GM18951 (cell line): ENCODE data around the gene GANC.

Experiments used
- POLR2A ChIP-seq: IDR thresholded peaks from 4 replicates; pipeline ENCODE4 v1.6.1; 2011; ENCODE audit warnings: mild to moderate bottlenecking; ENCODE audit not compliant: insufficient read length, insufficient read depth; ENCODE audit errors: extremely low read depth
- in situ Hi-C: fragments of 300-500 bp; cut with MboI; formaldehyde crosslinking; loops from one replicate; pipeline ENCODE4 v1.12.0; 2022; ENCODE audit warnings: low sequenced_read_pairs, mixed read lengths, inconsistent platforms; ENCODE audit not compliant: unreplicated experiment

The GANC gene

GRCh38 chr15:42343596-42344232 is 70.7 kb downstream of the GANC start:
- TF ChIP-seq POLR2A = no peak
- in situ Hi-C loops = no loop called here

GRCh38 chr15:42344763-42345162 is 71.8 kb downstream of the GANC start:
- in situ Hi-C loops = no loop called here
- no peak for TF ChIP-seq POLR2A

- in situ Hi-C loops = no loop called here
- TF ChIP-seq POLR2A = no peak
Measured at GRCh38 chr15:42345504-42345903, 72.5 kb downstream of the GANC start.

- in situ Hi-C loops = no loop called here
- TF ChIP-seq POLR2A = no peak
Measured at GRCh38 chr15:42348083-42348482, 75.1 kb downstream of the GANC start.

GRCh38 chr15:42349186-42349585 is 76.2 kb downstream of the GANC start:
- TF ChIP-seq POLR2A = no peak
- in situ Hi-C loops = no loop called here

GRCh38 chr15:42352401-42352800 is 79.4 kb downstream of the GANC start:
- no peak for TF ChIP-seq POLR2A
- in situ Hi-C loops = no loop called here

GRCh38 chr15:42353061-42353460 is 80.1 kb downstream of the GANC start:
- in situ Hi-C loops = no loop called here
- TF ChIP-seq POLR2A = no peak

GRCh38 chr15:42354824-42355223 is 81.8 kb downstream of the GANC start:
- in situ Hi-C loops = no loop called here
- no peak for TF ChIP-seq POLR2A

- in situ Hi-C loops = no loop called here
- TF ChIP-seq POLR2A = no peak
Measured at GRCh38 chr15:42355291-42355690, 82.3 kb downstream of the GANC start.

GRCh38 chr15:42356851-42357250 is 83.8 kb downstream of the GANC start:
- in situ Hi-C loops = no loop called here
- no peak for TF ChIP-seq POLR2A

GRCh38 chr15:42358141-42358540 is 85.1 kb downstream of the GANC start:
- in situ Hi-C loops = no loop called here
- TF ChIP-seq POLR2A = no peak

GRCh38 chr15:42359249-42359648 is 86.2 kb downstream of the GANC start, which contains the start of gene CAPN3:
TSS of gene CAPN3 (plus strand) at chr15:42359501. CDS start at chr15:42359806, 305 bp downstream.
- in situ Hi-C loops = no loop called here
- TF ChIP-seq POLR2A = no peak

GRCh38 chr15:42359985-42360384 is 87.0 kb downstream of the GANC start:
- TF ChIP-seq POLR2A = no peak
- in situ Hi-C loops = no loop called here

- in situ Hi-C loops = no loop called here
- no peak for TF ChIP-seq POLR2A
Measured at GRCh38 chr15:42360535-42361112, 87.6 kb downstream of the GANC start.
